ENCODE results near the gene UQCR10. TPM values are rescaled to one million over a fixed set of nuclear protein-coding genes. Genes with fewer than 3 reads are reported as not detected.

UQCR10 gene
- total RNA-seq, 1 experiment from 2014 or later = 119 TPM

GRCh38 chr22:29722587-29722986 lies 44.6 kb upstream of the UQCR10 start:
- intact Hi-C loops (cut with micrococcal nuclease) = no loop called here
- RAD21 ChIA-PET (ENCODE audit: low non-redundant PET in 1 of 2, low total read pairs in 2 of 2, uncharacterized antibody in 2 of 2, unreplicated experiment in 2 of 2) = no interaction called here
- no peak overlapping the region for H3K9ac ChIP-seq (ENCODE audit: low read length)
- BruUV-seq (replicated peaks) = no TSS peak
- no peak overlapping the region for H2AFZ ChIP-seq (ENCODE audit: low read depth, low read length, poor library complexity, severe bottlenecking)
- no peak overlapping the region for H3K4me3 ChIP-seq (replicated peaks in 1 of 2; ENCODE audit: low read depth in 1 of 2, low read length in 2 of 2)
- H3K9me2 ChIP-seq (ENCODE audit: insufficient read depth) = no peaks in the 10 kb centered on the region
- no peak overlapping the region for H3K4me2 ChIP-seq (ENCODE audit: low read length)
- POLR2A ChIA-PET = no interaction called here
- no peak for TF ChIP-seq MAX (IDR thresholded peaks at IDR 0.05)
- TF ChIP-seq, protein P1, sequence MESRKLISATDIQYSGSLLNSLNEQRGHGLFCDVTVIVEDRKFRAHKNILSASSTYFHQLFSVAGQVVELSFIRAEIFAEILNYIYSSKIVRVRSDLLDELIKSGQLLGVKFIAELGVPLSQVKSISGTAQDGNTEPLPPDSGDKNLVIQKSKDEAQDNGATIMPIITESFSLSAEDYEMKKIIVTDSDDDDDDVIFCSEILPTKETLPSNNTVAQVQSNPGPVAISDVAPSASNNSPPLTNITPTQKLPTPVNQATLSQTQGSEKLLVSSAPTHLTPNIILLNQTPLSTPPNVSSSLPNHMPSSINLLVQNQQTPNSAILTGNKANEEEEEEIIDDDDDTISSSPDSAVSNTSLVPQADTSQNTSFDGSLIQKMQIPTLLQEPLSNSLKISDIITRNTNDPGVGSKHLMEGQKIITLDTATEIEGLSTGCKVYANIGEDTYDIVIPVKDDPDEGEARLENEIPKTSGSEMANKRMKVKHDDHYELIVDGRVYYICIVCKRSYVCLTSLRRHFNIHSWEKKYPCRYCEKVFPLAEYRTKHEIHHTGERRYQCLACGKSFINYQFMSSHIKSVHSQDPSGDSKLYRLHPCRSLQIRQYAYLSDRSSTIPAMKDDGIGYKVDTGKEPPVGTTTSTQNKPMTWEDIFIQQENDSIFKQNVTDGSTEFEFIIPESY (IDR thresholded peaks at IDR 0.05; ENCODE audit: extremely low read depth, insufficient replicate concordance, low read length) = no peak
- TF ChIP-seq FOSL1 (IDR thresholded peaks at IDR 0.05; ENCODE audit: low read depth) = no peak
- no peak for TF ChIP-seq REST (IDR thresholded peaks at IDR 0.05; ENCODE audit: low read depth)
- no peak for TF ChIP-seq CBX3 (IDR thresholded peaks at IDR 0.05; ENCODE audit: low read depth)
- TF ChIP-seq ELF1 (IDR thresholded peaks at IDR 0.05; ENCODE audit: borderline replicate concordance, low read depth) = no peak
- no peak for TF ChIP-seq SP1 (IDR thresholded peaks at IDR 0.05; ENCODE audit: low read depth)
- TF ChIP-seq SIN3A (IDR thresholded peaks at IDR 0.05; ENCODE audit: low read depth) = no peak
- no peak for TF ChIP-seq CEBPB (IDR thresholded peaks at IDR 0.05; ENCODE audit: low read depth)
- H3K79me2 ChIP-seq (ENCODE audit: insufficient read depth, low read length) = no peaks in the 10 kb centered on the region
- CTCF ChIA-PET = no interaction called here
- no peak overlapping the region for H3K27ac ChIP-seq (ENCODE audit: low read depth, low read length)
- DNase-seq (ENCODE audit: low read depth, low spot score) (no peak), ATAC-seq (no peak)
- no peaks in the 10 kb centered on the region for H3K9me3 ChIP-seq (ENCODE audit: control insufficient read depth in 1 of 2, insufficient read depth in 1 of 2, low read depth in 1 of 2, low read length in 2 of 2)
- no peaks in the 10 kb centered on the region for H3K27me3 ChIP-seq (ENCODE audit: insufficient read depth, low read length)
- H3K4me1 ChIP-seq (ENCODE audit: control insufficient read depth in 1 of 2, insufficient read depth in 2 of 2, low read length in 2 of 2) = peaks cover 0 to 11% of the 10 kb centered on the region in 2 experiments; a peak in 2 of 4 replicates
- no peaks in the 10 kb centered on the region for H3K36me3 ChIP-seq (ENCODE audit: control insufficient read depth in 1 of 2, insufficient read depth in 2 of 2, low read length in 2 of 2)
- no peaks in the 10 kb centered on the region for H4K20me1 ChIP-seq (ENCODE audit: insufficient read depth)

All from HCT116 (cell line).